Upper lobe of left lung (tissue), 6 donors: ENCODE data around the gene NUP214. TPM values are rescaled to one million over a fixed set of nuclear protein-coding genes. Genes with fewer than 3 reads are reported as not detected.
"Not testable (repeated sequence)": the region's sequence is repeated elsewhere in the genome, so short reads cannot be mapped to it uniquely, and the experiment has no call there.

Source experiments
- ATAC-seq, 2 donors: fragments of 200-7000 bp; cut with Tn5 transposase; one replicate each; pipeline ENCODE4 v1.9.1; 2022; ENCODE audit warnings: mild to moderate bottlenecking in 2 of 2, moderate library complexity in 2 of 2; ENCODE audit not compliant: low FRiP score in 2 of 2
- DNase-seq, 2 donors: peaks; one replicate each; pipeline ENCODE4 v3.0.0-alpha.2; 2019 to 2020
- H3K27ac ChIP-seq, 4 donors: fragments of 200-600 bp; sonication (generic); one replicate each; pipeline ENCODE4 v1.5.1; 2016 to 2019
- H3K27me3 ChIP-seq, 4 donors: fragments of 200-600 bp; sonication (generic); one replicate each; pipeline ENCODE4 v1.5.1; 2017 to 2019
- H3K36me3 ChIP-seq, 4 donors: fragments of 200-600 bp; sonication (generic); one replicate each; pipeline ENCODE4 v1.5.1; 2016 to 2019
- H3K4me1 ChIP-seq, 4 donors: fragments of 200-600 bp; sonication (generic); one replicate each; pipeline ENCODE4 v1.5.1; 2018 to 2019
- H3K4me3 ChIP-seq, 4 donors: fragments of 200-600 bp; sonication (generic); one replicate each; pipeline ENCODE4 v1.5.1; 2017 to 2019; ENCODE audit warnings: mild to moderate bottlenecking in 2 of 4, moderate library complexity in 1 of 4
- H3K9me3 ChIP-seq, 4 donors: fragments of 200-600 bp; sonication (generic); one replicate each; pipeline ENCODE4 v1.5.1; 2018 to 2019
- EP300 ChIP-seq, 4 donors: sonication (generic); formaldehyde crosslinking; IDR thresholded peaks; one replicate each; pipeline ENCODE4 v1.5.1; 2017; ENCODE audit warnings: antibody characterized with exemption in 4 of 4, control low read depth in 2 of 4
- POLR2A ChIP-seq, 4 donors: fragments of 450-650 bp; IDR thresholded peaks; one replicate each; pipeline ENCODE4 v1.5.1; 2016 to 2017; ENCODE audit warnings: antibody characterized with exemption in 4 of 4, mild to moderate bottlenecking in 2 of 4
- POLR2AphosphoS5 ChIP-seq, 2 donors: sonication (generic); formaldehyde crosslinking; IDR thresholded peaks; one replicate each; pipeline ENCODE4 v1.5.1; 2017; ENCODE audit warnings: antibody characterized with exemption in 2 of 2
- WGBS, 2 donors: methylation state at CpG; one replicate each; pipeline ENCODE4 v1.1.5; 2017 to 2018; 5-methylcytosine and 5-hydroxymethylcytosine counted together
- total RNA-seq, 6 donors: library from RNA; depleted of rRNA in 4 of 6; stranded (reverse); fragments of >200 nt in 4 of 6; gene quantifications; one replicate each; pipeline versions ENCODE4 v1.1.0 to v1.2.1, GENCODE V29; 2016 to 2021
- TF ChIP-seq, protein P1 (sequence below), 6 experiments: fragments of 450-650 bp in 4 of 6; fragments of 200-600 bp in 2 of 6; sonication (generic) in 2 of 6; IDR thresholded peaks; one replicate each; pipeline ENCODE4 v1.5.1; 2016 to 2019; ENCODE audit warnings: antibody characterized with exemption in 6 of 6
- donor health status: DM: no; HTN: no; CAD: no; lungs with moderate emphysema.
- donor health status: DM: no; HTN: yes; CAD: no; lungs with severe emphysema.

Gene NUP214
- total RNA-seq, 6 donors from 2014 or later = 35.3 to 113 (median 44.3) TPM

DNA sequence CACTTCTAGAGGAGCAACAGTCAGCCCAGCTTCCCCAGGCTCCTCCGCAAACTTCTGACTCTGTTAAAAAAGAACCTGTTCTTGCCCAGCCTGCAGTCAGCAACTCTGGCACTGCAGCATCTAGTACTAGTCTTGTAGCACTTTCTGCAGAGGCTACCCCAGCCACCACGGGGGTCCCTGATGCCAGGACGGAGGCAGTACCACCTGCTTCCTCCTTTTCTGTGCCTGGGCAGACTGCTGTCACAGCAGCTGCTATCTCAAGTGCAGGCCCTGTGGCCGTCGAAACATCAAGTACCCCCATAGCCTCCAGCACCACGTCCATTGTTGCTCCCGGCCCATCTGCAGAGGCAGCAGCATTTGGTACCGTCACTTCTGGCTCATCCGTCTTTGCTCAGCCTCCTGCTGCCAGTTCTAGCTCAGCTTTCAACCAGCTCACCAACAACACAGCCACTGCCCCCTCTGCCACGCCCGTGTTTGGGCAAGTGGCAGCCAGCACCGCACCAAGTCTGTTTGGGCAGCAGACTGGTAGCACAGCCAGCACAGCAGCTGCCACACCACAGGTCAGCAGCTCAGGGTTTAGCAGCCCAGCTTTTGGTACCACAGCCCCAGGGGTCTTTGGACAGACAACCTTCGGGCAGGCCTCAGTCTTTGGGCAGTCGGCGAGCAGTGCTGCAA, 72.8 kb downstream of the NUP214 start:
- DNase-seq (peak in 1 of 2 donors; percentile 44), ATAC-seq (no peak)
- no peak overlapping the region for H3K27ac ChIP-seq
- no peak for TF ChIP-seq POLR2AphosphoS5 (IDR thresholded peaks at IDR 0.05)
- no peak for TF ChIP-seq POLR2A (IDR thresholded peaks at IDR 0.05)
- TF ChIP-seq EP300 (IDR thresholded peaks at IDR 0.05) = no peak
- TF ChIP-seq, protein P1, sequence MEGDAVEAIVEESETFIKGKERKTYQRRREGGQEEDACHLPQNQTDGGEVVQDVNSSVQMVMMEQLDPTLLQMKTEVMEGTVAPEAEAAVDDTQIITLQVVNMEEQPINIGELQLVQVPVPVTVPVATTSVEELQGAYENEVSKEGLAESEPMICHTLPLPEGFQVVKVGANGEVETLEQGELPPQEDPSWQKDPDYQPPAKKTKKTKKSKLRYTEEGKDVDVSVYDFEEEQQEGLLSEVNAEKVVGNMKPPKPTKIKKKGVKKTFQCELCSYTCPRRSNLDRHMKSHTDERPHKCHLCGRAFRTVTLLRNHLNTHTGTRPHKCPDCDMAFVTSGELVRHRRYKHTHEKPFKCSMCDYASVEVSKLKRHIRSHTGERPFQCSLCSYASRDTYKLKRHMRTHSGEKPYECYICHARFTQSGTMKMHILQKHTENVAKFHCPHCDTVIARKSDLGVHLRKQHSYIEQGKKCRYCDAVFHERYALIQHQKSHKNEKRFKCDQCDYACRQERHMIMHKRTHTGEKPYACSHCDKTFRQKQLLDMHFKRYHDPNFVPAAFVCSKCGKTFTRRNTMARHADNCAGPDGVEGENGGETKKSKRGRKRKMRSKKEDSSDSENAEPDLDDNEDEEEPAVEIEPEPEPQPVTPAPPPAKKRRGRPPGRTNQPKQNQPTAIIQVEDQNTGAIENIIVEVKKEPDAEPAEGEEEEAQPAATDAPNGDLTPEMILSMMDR (IDR thresholded peaks at IDR 0.05) = no peak
- H3K4me3 ChIP-seq = no peak overlapping the region
- H3K4me1 ChIP-seq = no peaks in the 10 kb centered on the region
- H3K36me3 ChIP-seq = peaks cover 26 to 93% (median 64%) of the 10 kb centered on the region in 4 donors
- WGBS, 2 donors = 87 to 91% methylated on average over 14 to 15 of the region's 15 CpGs
- no peaks in the 10 kb centered on the region for H3K9me3 ChIP-seq
- no peaks in the 10 kb centered on the region for H3K27me3 ChIP-seq

DNA sequence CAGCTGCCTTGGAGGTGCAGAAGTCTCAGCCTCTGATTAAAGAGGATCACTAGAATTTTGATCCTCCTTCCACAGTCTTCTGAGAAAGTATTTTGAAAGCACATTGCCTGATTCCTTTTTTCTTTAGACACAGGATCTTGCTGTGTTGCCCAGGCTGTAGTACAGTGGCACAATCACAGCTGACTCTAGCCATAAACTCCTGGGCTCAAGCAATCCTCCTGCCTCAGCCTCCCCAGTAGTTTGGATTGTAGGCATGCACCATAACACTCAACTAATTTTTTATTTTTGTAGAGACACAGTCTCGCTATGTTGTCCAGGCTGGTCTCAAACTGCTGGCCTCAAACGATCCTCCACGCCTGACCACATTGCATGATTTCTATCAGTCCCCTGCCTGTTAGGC, 76.5 kb downstream of the NUP214 start:
- Histone ChIP-seq H3K9me3 (no peaks in the 10 kb centered on the region), H3K27ac (no peak overlapping the region), H3K4me1 (no peaks in the 10 kb centered on the region), H3K27me3 (no peaks in the 10 kb centered on the region), H3K4me3 (no peak overlapping the region), H3K36me3 (peaks cover 26 to 99% (median 55%) of the 10 kb centered on the region in 4 donors)
- DNase-seq (no peak), ATAC-seq (no peak)
- WGBS, 2 donors = 93 to 98% methylated on average over 3 of the region's 3 CpGs
- no peak for TF ChIP-seq POLR2AphosphoS5 (IDR thresholded peaks at IDR 0.05)
- TF ChIP-seq EP300 (IDR thresholded peaks at IDR 0.05) = no peak
- no peak for TF ChIP-seq POLR2A (IDR thresholded peaks at IDR 0.05)
- TF ChIP-seq, protein P1 (IDR thresholded peaks at IDR 0.05) = no peak

DNA sequence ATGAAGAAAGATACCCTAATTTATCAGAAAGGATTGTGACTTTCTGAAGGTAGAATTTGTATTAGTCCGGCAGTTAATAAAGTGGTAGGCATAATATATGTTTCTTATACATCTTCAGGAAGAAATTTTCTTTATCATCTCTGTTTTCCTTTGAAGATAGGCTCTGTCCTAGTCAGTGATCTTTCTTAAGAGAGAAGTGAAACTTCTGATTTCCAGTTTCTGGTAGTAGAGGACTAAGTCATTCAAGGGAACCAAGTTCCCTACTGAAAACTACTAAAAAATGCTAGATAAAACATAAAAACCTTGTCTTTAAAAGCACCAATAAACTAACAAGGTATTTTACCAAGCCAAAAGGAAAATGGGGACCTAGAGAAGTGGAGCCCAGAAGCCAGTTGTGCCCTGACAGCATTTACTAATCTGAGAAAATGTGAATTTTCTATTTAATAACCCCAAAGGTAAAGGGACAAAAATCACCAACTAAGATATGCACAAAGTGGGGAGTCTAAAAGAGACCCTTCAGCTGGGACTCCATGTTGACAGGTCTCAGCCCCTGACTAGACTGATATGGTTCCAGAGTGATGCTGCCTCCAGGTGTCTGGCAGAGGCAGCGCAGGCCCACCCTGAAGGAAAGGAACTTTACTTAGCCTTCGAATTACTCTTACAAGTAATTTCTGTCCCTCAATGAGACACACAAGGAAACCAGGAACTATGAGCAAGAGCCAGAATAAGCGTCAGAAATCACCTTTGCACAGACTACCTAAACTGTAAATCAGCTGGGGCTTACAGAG, 78.2 kb downstream of the NUP214 start:
- 90% methylated on average over 4 of the region's 4 CpGs for WGBS, 2 donors
- Histone ChIP-seq H3K9me3 (no peaks in the 10 kb centered on the region), H3K4me3 (no peak overlapping the region), H3K27ac (no peak overlapping the region), H3K4me1 (no peaks in the 10 kb centered on the region), H3K36me3 (peaks cover 9 to 94% (median 43%) of the 10 kb centered on the region in 4 donors), H3K27me3 (no peaks in the 10 kb centered on the region)
- TF ChIP-seq POLR2AphosphoS5 (IDR thresholded peaks at IDR 0.05) = no peak
- no peak for TF ChIP-seq POLR2A (IDR thresholded peaks at IDR 0.05)
- TF ChIP-seq EP300 (IDR thresholded peaks at IDR 0.05) = no peak
- DNase-seq = no peak
- no peak for ATAC-seq

DNA sequence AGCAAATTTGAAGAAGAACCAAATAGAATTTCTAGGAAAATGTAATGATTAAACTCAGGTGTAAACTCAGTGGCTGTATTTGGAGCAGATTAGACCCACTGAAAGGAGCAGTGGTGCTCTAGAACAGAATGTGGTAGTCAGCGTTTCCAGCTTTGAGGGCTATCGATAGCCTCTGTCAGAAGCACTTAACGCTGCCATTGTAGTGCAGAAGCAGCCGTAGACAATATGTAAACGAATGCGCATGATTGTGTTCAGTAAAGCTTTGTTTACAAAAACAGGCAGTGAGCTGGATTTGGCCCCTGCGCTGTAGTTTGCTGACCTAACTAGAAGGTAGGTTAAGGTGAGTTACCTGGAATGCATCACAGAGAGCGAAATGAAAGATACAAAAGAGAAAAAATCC, 78.9 kb downstream of the NUP214 start:
- Histone ChIP-seq H3K4me3 (no peak overlapping the region), H3K4me1 (no peaks in the 10 kb centered on the region), H3K27me3 (no peaks in the 10 kb centered on the region), H3K36me3 (peaks cover 4 to 88% (median 38%) of the 10 kb centered on the region in 4 donors), H3K9me3 (no peaks in the 10 kb centered on the region), H3K27ac (no peak overlapping the region)
- TF ChIP-seq POLR2AphosphoS5 (IDR thresholded peaks at IDR 0.05) = no peak
- TF ChIP-seq, protein P1 (IDR thresholded peaks at IDR 0.05) = no peak
- TF ChIP-seq POLR2A (IDR thresholded peaks at IDR 0.05) = no peak
- TF ChIP-seq EP300 (IDR thresholded peaks at IDR 0.05) = no peak
- DNase-seq (no peak), ATAC-seq (no peak)
- WGBS, 2 donors = 88 to 89% methylated on average over 8 of the region's 8 CpGs

DNA sequence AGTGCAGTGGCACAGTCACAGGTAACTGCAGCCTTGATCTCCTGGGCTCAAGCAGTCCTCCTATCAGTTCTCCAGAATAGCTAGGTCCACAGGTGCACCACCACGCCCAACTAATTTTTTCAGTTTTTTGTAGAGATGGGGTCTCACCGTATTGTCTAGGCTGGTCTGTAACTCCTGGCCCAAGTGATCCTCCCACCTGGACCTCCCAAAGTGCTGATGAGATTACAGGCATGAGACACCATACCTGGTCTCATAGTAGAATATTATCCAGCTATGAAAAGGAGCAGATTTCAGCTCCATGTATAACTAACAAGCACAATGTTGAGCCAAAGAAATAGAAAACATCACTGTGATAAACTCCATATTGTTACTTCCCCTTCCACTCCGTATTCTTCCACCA, 81.1 kb downstream of the NUP214 start:
- H3K9me3 ChIP-seq = peaks cover 0 to under 1% (median 0%) of the 10 kb centered on the region in 4 donors
- H3K4me3 ChIP-seq = no peak overlapping the region
- DNase-seq (no peak), ATAC-seq (no peak)
- 94 to 96% methylated on average over 3 of the region's 3 CpGs for WGBS, 2 donors
- TF ChIP-seq EP300 (IDR thresholded peaks at IDR 0.05) = no peak
- TF ChIP-seq, protein P1 (IDR thresholded peaks at IDR 0.05) = no peak
- no peak for TF ChIP-seq POLR2A (IDR thresholded peaks at IDR 0.05)
- no peak for TF ChIP-seq POLR2AphosphoS5 (IDR thresholded peaks at IDR 0.05)
- no peak overlapping the region for H3K27ac ChIP-seq
- no peaks in the 10 kb centered on the region for H3K4me1 ChIP-seq
- no peaks in the 10 kb centered on the region for H3K27me3 ChIP-seq
- H3K36me3 ChIP-seq = peaks cover 4 to 66% (median 23%) of the 10 kb centered on the region in 4 donors

DNA sequence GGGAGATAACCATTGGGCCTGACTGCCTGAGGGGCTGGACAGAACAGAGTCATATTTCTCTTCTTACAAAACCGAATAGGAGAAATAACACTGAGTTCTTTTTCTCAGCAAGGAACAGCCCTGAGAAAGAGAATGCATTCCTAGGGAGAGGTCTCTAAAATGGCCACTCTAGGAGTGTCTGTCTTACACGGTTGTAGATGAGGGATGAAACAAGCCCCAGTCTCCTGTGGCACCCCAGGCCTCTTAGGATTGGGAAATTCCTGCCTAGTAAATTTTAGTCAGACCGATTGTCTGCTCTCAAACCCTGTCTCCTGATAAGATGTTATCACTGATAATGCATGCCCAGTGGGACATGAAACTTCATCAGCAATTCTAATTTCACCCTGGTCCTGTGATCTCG, 86.5 kb downstream of the NUP214 start:
- WGBS, 2 donors = 91 to 92% methylated on average over 4 of the region's 4 CpGs
- ATAC-seq, DNase-seq: not testable (repeated sequence)

More for the DNA sequence above, 86.5 kb downstream of the NUP214 start:
- H3K36me3 ChIP-seq = peaks cover 0 to 22% (median 12%) of the 10 kb centered on the region in 4 donors
- H3K27me3 ChIP-seq, H3K27ac ChIP-seq, H3K4me1 ChIP-seq, H3K4me3 ChIP-seq, H3K9me3 ChIP-seq: not testable (repeated sequence)
